HUDEP-2 (cell line): ENCODE results near the gene EIPR1.
"Not testable (repeated sequence)": the region's sequence is repeated elsewhere in the genome, so short reads cannot be mapped to it uniquely, and the experiment has no call there.

Experiments used
- DNase-seq, 76 experiments: peaks; one replicate each; lab custom pipeline; 2025; ENCODE audit not compliant: unreplicated experiment in 76 of 76; lab: John Stamatoyannopoulos, UW

Gene EIPR1

DNA sequence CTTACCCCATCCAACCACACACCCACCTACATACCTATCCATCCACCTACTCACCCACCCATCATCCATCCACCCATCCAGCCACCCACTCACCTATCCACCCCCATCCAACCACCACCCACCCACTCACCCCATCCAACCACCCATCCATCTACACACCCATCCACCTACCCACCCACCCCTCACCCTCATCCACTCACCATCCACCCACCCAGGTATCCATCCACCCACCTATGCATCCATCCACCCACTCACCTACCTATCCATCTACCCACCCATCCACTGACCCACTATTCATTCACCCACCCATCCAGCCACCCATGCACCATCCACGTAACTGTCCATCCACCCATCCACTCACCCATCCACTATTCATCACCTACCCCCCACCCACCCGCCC lies 194.8 kb downstream of the EIPR1 start:
- no peak for DNase-seq

DNA sequence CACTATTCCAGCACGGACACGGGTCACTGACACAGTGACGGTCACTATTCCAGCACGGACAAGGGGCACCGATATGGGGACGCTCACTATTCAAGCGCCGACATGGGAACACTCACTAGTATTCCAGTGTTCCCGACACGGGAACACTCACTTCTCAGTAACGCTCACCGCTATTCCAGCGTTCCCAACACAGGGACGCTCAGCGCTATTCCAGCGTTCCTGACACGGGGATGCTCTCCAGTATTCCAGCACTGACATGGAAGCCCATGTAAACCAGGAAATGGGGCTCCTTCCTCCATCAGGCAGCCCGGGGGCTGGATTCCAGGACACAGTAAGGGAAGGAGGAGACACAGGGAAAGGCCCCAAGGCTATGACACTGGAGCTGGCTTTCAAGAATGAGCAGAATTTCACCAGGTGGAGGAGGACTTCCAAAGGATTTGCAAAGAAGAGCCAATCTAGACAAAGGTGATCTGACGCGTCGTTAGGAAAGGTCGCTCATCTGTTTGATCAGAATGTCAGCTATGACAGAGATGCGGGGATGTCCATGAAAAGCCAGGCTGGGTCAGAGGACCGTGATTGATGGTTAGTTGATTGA lies 196.1 kb downstream of the EIPR1 start:
- DNase-seq = no peak

DNA sequence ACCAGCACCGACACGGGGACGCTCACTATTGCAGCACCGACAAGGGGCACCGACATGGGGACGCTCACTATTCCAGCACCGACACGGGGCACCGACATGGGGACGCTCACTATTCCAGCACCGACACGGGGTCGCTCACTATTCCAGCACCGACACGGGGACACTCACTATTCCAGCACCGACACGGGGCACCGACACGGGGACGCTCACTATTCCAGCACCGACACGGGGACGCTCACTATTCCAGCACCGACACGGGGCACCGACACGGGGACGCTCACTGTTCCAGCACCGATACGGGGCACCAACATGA lies 196.8 kb downstream of the EIPR1 start:
- DNase-seq = not testable (repeated sequence)

DNA sequence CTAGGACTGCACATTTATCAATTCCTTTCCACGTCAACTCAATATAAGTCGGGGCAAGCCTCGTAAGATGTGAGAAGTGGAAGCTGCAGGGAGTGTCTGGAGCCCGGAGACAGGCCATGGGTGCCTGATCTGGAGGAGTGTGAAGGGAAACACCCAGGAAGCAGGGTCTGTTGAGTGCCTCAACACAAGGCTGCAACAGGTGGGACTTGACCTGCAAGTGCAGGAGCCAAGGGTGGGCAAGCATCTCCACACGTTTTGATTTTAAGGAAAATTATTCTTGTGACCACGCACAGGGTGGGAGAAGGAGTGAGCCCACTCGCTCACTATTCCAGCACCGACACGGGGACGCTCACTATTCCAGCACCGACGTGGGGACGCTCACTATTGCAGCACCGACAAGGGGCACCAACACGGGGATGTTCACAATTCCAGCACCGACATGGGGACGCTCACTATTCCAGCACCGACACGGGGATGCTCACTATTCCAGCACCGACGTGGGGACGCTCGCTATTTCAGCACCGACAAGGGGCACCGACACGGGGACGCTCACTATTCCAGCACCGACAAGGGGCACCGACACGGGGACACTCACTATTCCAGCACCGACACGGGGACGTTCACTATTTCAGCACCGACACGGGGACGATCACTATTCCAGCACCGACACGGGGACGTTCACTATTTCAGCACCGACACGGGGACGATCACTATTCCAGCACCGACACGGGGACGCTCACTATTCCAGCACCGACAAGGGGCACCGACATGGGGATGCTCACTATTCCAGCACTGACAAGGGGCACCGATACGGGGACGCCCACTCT lies 197.3 kb downstream of the EIPR1 start:
- no peak for DNase-seq

DNA sequence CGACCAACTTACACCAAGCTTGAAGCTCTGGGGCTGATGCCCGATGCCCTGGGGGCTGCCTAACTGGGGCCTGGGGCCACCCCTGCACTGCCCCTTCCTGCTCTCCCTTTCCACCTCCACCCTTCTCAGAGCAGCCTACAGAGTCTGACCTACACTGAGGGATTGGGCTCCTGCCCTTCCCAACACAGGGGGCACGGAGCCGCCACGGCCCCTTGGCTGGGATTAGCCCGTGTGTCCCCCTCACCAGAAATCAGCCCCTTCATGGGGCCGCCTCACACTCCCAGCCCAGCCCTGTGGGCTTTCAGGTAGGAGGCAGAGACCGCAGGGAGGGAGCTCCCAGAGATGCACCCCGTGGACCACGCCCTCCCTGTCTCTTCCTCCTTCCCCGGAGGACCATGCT lies 198.0 kb downstream of the EIPR1 start:
- DNase-seq = no peak

DNA sequence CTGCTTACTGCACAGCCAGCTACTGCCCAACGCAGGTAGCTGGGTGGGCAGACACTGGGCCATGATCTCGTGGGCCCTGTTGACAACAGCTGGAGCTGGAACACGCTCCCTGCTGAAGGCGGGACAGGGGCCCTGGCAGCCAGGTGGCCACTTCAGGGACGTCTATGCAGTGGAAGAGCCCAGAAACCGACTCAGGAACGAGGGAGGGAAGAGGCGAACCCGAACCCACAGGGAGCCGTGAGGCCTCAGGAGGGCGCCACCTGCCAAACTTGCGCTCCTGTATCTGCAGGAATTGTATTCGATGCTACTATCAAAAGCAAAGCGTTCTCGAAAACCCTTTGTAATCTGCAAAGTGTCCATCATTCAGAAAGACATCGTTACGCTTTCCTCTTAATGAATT lies 198.4 kb downstream of the EIPR1 start:
- no peak for DNase-seq

DNA sequence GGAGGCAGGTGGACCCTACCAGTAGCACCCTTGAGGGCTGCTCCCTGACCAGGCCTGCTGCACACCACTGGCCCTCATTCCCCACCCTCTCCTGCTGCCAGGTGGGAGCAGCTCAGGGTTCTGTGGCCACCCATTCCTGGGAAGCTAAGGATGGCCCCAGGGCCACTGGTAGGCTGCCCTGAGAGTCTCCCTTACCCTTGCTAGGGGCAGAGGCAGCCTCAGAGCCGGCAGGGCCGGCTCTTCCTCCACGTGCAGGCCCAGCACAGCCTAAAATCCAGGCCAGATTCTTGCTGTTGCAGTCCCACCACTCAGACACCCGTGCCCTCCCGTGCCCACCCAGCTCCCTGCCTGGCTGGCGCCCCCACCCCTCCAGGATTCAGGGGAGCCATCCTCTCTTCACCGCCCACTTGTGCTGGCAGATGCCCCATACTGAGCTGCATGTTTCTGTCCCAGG lies 199.0 kb downstream of the EIPR1 start:
- no peak for DNase-seq

DNA sequence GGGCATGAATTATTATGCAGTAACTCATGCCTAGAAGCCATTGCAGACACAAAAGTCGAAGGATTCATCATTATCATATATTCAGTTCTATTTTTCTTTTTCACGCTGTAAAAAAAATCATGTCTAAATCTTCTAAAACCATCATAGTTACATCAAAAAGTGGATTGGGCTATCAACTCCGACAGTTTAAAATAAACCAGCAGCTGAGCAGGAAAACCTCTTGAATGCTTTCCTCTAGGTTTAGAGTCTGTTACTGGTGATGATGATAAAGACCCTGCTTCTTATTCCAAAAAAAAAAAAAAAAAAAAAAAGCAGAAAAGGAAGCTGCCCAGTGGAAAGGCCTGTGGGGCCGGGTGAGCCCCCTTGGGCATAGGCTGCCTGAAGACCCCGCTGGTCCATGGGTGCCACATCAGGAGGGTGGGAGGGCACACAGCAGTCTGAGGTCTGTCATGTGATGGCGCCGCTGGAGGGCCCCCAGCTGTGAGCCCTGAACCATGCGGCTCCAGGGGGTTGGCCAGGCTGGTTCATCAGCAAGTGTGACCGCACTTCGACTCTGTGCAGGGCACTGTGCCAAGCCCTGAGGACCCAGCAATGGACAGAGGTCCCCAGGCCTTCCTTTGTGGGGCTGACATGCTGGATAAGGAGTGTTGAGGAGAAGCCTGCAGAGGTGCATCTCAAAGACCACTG lies 199.6 kb downstream of the EIPR1 start:
- DNase-seq = no peak

DNA sequence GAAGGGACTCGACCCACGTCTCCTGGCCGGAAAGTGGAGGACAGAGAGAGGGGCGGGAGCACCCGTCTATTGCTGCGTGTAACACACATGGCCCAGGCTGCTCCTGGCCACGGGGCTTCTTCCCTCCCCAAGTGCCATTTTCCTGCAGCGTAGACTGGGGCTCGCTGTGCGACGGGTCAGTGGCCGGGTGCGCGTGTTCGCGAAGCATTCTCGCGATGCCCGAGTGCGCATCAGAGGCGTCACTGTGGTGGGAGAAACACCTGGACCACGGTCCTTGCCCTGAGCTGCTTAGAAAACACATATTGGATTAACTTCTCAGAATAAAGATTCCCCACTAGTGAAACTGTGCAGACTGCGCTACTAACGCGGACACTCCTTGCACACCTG lies 200.8 kb downstream of the EIPR1 start:
- DNase-seq = no peak

DNA sequence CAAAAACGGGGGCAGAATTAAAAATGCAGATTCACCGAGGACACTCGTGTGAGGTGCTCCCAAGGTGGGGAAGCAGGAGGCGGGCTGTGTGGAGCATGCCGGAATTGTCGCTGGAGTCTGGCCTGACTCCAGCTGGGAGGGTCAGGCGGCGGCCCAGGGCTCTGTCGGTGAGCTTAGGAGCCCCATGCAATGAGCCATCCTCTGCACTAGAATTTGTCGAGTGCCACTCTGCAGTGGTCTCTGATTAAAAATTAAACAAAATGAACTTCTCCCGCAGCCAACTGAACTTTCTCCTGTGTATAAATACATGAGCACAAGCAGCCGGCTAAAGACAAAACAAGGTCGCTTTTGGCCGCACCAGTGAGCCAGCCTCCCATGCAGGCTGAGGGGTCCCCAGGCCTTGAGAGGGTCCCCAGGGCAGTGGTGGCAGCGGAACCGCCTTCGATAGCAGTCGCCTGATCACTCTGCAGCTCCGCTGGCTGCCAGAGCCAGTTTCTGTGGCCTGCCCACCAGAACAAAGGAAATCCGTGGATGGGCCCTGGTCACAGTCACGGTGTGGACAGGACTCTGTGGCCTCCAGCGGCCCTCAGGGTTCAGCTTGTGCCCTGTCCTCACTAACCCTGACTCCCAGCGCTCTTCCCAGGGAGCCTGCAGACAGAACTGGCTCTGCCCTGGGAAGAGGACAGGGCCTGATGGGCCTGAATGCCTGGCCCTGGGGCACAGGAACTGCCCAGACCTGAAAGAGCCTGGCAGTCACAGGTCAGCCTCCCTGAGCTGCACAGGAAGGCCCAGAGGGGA lies 201.3 kb downstream of the EIPR1 start:
- DNase-seq = no peak

DNA sequence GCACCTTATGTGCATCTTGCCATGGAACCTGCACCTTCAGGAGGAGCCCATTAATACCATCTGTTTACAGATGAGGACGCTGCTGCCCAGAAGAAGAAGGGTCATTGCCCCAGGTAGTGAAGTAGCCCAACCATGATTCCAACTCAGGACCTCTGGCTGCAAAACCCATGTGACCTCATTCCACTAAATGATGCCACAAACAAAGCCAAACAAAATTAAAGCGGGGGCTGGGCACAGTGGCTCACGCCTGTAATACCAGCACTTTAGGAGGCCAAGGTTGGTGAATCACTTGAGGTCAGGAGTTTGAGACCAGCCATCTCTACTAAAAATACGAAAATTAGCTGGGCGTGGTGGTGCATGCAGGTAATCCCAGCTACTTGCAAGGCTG lies 202.1 kb downstream of the EIPR1 start:
- DNase-seq = no peak

DNA sequence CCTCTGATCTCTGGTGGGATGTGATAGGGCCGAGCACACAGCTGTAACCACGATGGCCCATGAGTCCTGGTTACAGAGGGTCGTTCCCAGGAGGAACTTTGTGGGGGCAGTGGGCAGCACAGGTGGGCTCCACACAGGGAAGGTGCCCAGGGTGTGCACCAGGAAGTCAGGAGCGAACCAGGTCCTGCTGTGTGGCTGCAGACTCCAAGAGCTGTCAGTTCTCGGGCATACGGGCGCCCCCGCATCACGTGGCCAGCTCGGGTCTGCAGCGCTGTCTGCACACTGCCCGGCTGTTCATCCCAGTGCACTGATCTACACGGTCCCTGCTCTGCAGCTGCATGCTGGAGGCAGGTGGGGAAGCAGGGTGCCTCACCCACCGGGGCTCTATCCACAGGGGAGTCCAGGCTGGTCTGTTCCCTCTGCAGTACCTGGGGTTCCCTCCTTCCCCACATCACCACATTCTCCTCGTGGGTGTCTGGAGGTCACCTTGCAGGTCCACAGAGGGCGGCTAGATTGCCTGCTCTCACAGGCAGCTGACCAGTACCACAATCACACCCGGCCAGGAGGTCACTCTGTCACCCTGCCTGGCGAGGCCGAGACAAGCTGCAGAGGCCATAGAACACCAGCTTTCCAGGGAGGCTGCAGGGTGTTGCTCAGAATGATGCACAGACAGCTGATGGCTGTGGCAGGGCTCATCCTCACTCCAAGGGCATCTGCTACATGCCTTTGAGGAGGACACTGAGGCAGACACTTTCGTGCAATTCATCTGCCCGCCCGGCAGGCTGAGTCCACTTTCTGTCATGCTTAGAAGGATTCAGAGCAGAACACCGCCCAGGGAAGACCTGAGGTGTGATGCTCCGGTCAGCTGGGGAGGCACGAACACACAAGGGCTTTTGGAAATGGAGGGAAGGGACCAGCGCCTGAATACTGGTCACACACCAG lies 202.7 kb downstream of the EIPR1 start:
- no peak for DNase-seq

DNA sequence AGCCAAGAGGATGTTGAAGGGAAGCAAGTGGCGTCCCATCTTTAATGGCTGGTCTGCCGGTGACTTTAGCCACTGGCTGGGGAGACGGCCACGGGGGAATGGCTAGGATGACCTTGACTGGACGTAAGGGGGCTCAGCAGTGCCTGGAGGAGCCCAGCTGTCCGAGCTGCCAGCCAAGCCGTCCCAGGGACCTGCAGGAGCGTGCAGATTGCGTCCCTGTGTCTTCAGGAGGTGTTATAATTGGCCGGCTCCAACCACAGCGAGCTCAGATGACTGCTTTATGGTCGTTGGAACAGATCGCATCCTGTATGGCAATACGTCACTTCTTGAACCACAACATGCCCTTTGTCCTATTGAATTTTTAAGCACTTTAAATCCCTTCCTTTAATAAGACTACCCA lies 204.6 kb downstream of the EIPR1 start:
- no peak for DNase-seq

DNA sequence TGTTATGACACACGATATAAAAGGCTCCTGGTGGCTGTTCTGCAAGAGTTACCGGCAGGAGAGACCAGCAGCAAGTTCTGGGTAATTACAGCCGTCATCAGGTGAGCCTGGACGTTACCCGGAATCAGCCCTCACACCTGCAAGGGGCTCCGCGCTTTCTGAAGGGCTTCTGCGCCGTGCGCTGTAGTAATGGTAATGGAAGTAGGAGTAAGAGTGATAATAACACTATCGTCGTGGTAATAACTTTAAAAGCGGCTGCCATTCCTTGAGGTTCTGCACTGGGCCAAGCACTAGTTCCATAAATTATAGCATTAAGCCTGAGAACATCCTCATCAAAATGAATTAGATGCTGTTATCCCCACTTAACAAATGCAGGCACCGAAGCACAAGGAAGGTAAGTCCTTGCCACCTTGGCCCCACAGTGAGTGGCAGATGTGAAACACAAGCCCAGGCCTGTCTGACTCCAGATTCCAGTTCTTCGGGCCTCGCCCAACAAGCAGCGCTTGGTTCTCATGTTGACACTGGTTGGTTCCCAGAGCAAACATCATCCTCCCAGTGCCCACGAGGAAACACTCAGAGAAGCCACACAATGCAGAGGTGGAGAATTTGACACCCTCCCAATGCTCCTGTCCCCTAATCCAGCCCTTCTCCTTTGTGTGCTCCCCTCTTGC lies 205.2 kb downstream of the EIPR1 start:
- DNase-seq = no peak

DNA sequence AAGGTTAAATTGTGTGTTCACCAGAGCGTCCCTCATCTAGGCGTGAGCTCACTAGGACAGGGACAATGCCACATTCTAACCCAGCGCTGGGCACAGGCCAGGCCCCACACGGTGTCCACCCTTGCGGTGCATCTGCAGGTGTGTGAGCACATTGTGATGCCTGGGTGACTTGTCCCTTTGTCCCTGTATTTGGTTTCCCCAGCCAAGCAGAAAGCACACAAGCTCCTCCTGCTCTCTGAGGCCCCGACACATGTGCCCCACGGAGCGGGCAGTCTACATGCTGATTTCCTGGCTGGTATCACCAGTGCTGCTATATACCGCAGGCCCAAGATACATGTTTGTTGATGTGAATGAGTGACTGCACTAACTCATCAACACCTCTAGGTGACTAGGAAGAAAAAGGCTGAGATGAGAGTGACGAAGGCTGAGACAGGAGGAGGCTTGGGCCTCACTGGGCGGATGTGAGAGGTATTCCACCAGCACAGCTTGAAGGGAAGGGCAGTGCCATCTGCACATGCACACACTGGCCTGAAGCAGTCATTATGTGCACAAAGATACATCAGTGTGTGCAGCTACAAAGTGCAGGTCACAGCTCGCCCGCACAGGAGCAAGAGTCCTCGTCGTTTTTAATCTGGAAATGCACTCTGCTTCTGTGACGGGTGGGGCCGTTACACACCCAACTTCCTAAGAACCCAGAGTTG lies 205.9 kb downstream of the EIPR1 start:
- peak in 8 of 76 experiments; percentile 1 to 30 (median 2) for DNase-seq

DNA sequence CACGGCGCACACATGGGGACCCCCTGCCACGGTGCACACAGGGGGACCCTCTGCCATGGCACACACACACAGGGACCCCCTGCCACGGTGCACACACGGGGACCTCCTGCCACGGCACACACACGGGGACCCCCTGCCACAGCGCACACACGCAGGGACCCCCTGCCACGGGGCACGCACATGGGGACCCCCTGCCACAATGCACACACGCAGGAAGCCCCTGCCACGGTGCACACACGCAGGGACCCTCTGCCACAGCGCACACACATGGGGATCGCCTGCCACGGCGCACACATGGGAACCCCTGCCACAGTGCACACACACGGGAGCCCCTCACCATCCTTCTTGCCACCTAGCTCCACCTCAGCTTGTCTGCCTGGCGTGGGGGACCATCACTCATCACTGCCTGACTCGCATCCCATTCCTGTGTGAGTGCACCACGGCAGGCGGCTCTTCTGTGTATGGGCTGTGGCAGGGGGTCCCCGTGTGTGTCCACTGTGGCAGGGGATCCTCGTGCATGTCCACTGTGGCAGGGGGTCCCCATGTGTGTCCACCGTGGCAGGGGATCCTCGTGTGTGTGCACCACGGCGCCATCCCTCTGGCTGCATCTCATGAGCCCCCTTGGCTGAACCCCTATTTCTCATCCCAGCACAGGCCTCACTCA lies 206.7 kb downstream of the EIPR1 start:
- DNase-seq = no peak

DNA sequence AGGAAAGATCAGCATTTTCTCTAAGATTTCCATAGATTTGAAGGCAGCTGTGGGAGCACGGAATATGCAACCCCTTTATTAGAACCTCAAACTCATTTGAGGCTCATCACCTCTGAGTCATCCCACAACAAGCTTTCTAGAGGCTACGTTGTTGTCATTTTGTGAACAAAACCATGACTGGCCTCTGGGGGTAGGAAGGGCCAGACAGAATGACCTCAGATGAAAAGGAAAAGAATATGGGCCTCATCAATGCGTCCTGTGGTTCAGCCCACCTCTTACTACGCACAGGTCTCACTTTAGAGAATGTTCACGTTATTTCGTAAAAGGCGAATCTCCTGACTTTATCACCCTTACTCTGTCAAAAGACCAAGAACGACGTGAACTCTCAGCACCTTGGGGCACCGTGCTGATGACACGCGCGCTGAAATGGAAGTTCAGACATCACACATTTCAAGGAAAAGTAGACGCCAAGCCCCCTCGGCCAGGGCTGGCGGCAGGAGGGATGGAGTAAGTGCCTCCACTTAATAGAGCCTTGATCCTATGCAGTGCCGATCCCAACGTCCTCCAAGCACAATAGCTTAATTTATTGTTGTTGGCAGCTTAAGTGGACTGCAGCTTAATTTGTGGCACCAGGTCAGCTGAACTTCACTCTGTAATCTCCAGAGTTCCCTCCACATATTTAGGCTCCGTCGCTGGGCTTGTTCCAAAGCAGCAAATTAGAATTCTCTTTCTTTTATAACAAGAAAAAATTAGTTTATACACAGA lies 208.3 kb downstream of the EIPR1 start:
- DNase-seq = no peak
